GM12801 (cell line): Measurements from ENCODE around the gene DYRK1B.

ENCODE experiments used
- TF ChIP-seq, protein P1 (sequence below): IDR thresholded peaks from one replicate; pipeline ENCODE4 v1.5.1; 2011; ENCODE audit warnings: control low read depth; ENCODE audit not compliant: insufficient read length; ENCODE audit errors: extremely low read depth

Gene DYRK1B

DNA sequence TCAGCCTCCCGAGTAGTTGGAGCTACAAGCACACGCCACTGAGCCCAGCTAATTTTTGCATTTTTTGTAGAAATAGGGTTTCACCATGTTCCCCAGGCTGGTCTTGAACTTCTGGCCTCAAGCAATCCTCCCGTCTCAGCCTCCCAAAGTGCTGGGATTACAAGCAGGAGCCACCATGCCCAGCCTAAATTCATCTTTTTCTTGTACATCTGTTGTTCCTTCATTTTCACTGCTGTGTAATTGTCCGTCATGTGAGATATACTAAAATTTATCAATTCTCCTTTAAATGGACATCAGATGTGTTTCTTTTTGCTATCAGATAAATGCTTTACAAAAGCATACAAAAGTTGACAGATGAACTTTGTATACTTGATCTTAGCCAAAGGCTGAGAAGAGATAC is 22.9 kb downstream of the DYRK1B start:
- TF ChIP-seq, protein P1, sequence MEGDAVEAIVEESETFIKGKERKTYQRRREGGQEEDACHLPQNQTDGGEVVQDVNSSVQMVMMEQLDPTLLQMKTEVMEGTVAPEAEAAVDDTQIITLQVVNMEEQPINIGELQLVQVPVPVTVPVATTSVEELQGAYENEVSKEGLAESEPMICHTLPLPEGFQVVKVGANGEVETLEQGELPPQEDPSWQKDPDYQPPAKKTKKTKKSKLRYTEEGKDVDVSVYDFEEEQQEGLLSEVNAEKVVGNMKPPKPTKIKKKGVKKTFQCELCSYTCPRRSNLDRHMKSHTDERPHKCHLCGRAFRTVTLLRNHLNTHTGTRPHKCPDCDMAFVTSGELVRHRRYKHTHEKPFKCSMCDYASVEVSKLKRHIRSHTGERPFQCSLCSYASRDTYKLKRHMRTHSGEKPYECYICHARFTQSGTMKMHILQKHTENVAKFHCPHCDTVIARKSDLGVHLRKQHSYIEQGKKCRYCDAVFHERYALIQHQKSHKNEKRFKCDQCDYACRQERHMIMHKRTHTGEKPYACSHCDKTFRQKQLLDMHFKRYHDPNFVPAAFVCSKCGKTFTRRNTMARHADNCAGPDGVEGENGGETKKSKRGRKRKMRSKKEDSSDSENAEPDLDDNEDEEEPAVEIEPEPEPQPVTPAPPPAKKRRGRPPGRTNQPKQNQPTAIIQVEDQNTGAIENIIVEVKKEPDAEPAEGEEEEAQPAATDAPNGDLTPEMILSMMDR, result no peak

DNA sequence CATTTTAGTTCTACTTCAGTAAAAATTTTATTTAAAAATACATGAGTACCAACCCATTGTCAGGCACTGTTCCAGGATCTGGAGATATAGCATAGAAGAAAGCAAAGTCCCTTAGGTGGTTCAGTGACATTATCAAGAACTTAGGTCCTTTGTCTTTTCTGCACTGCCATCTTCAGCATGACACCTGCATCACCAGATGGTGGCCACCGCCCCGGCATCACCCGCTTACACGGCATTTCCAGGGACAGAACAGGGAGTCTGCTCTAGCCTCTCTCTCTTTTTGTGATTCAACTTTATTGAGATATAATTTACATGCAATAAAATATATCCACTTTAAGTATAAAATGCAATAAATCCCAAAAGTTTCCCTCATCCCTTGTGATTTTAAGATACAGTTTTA is 23.5 kb downstream of the DYRK1B start:
- TF ChIP-seq, protein P1, result no peak

DNA sequence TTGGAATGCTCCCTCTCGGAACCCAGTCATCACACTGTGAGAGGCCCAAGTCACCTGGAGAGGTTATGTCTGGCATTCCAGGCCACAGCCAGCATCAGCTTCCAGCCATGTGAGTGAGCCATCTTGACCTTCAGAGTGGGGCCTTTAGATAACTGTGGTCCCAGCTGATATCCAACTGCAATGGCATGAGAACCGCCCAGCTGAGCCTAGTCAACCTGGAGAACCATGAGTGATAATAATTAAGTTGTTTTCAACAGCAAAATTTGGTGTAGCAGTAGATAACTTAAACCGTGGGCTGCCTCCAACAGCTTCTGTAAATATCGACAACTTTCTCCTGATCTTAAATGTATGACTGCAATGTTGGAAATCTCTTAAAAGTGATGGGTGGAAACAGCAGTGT is 24.6 kb downstream of the DYRK1B start:
- TF ChIP-seq, protein P1, result no peak

DNA sequence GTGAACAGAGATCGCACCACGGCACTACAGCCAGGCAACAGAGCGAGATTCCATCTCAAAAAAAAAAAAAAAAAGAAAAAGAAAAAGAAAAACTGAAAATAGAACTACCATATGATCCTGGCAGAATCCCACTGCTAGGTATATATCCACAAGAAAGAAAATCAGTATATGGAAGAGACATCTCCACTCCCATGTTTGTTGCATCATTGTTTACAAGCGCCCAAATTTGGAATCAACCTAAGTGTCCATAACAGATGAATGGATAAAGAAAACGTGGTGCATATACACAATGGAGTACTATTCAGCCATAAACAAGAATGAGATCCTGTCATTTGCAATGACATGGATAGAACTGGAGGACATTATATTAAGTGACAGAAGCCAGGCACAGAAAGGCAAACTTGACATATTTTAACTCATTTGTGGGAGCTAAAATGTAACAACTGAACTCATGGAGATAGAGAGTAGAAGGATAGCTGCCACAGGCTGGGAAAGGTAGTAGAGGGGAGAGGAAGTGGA is 26.1 kb downstream of the DYRK1B start:
- TF ChIP-seq, protein P1, result no peak

DNA sequence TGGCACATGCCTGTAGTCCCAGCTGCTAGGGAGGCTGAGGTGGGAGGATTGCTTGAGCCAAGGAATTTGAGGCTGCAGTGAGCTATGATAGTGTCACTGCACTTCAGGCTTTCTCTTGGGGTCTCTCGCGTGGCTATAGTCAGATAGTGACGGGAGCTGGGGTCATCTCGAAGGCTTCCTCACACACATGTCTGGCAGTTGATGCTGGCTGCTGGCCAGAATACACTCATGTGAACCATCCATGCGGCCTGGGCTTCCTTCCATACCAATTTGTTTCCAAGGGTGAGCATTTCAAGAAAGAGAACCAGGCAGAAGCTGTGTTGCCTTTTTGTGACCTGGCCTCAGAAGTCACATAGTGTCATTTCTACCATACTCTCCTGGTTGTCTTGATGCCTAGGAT is 28.9 kb downstream of the DYRK1B start:
- TF ChIP-seq, protein P1, result no peak

DNA sequence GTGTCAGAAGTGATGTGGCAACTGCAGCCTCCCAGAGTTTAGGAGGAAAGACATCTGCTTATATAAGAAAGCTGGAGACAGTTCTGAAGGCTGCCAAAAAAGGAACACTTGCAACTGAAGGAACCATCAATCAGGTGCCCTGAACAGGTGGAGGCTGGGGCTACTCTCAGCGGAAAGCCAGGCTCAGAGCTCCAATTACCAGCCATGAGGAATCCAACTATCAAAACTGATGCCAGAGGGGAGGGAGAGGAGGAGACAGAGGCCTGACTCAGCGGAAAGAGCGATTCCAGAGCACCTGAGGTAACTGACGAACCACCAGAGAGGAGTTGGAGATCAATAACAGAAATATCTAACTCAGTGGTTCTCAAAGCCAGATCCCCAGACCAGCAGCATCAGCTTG is 31.0 kb downstream of the DYRK1B start:
- TF ChIP-seq, protein P1, result no peak

DNA sequence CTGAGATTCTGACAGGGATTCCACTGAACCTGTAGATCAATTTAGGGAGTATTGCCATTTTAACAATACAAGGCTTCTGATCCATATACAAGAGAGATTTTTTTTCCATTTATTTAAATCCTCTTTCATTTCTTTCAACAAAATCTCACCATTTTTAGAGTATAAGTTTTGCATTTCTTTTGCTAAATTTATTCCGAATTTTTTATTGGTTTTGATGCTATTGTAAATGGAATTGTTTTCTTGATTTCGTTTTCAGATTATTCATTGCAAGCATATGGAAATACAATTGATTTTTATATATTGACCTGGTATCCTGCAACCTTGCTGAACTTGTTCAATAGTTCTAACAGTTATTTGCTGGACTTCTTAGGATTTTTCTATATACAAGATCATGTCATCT is 36.9 kb downstream of the DYRK1B start:
- TF ChIP-seq, protein P1, result no peak

DNA sequence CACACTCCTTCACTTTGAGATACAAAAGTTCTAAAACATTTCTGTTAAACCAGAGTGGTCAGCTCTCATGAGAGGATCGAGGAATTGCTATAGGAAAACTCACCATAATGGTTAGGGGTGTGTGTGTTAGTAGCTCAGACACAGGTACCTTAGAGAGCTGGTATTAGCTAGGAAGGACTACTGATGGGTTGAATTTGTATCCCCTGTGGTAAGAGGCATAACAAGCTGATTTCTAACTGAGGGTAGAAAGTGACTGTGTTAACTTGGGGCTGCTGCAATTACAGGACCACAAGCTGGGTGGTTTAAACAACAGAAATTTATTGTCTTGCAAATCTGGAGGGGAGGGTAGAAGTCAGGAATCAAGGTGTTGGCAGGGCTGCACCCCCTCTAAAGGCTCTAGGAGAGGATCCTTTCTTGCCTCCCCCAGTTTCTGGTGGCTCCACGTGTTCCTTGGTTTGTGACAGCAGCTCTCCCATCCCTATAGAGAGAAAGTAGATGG is 37.9 kb downstream of the DYRK1B start:
- TF ChIP-seq, protein P1, result no peak
